Panc1 (cell line): Measurements from ENCODE around the gene C12orf56. TPM values are rescaled to one million over a fixed set of nuclear protein-coding genes. Genes with fewer than 3 reads are reported as not detected.

Experiments used
- ATAC-seq: fragments of 200-7000 bp; cut with Tn5 transposase; 2 replicates; pipeline ENCODE4 v1.9.1; 2020; ENCODE audit warnings: mild to moderate bottlenecking, moderate library complexity
- BruUV-seq: library from RNA; stranded (reverse); fragments of 400-500 nt; replicated peaks from 2 replicates; lab custom pipeline; 2021; lab: Mats Ljungman, UMichigan
- CTCF ChIA-PET: fragments of 300-600 bp; sonication (Branson Sonifier 250); formaldehyde crosslinking; loops from one replicate; lab custom pipeline; 2022; ENCODE audit warnings: antibody characterized with exemption; lab: Charles Lee
- POLR2A ChIA-PET: fragments of 300-600 bp; sonication (Branson Sonifier 250); formaldehyde crosslinking; loops from one replicate; lab custom pipeline; 2022; ENCODE audit warnings: antibody characterized with exemption; lab: Charles Lee
- DNase-seq: peaks from one replicate; pipeline ENCODE4 v3.0.0-alpha.2; 2010; ENCODE audit warnings: low read depth, low spot score
- H3K27ac ChIP-seq: 2 replicates; pipeline ENCODE4 v1.5.1; 2011; ENCODE audit warnings: mild to moderate bottlenecking, low read length, inconsistent platforms
- H3K27me3 ChIP-seq: fragments of 200-500 bp; sonication (Bioruptor generic); 2 replicates; pipeline ENCODE4 v1.6.0; 2014; ENCODE audit warnings: low read length, inconsistent platforms; ENCODE audit not compliant: control insufficient read depth, insufficient read depth
- H3K36me3 ChIP-seq: fragments of 200-500 bp; sonication (Bioruptor generic); 2 replicates; pipeline ENCODE4 v1.5.1; 2014; ENCODE audit warnings: inconsistent platforms, mild to moderate bottlenecking, low read length, moderate library complexity; ENCODE audit not compliant: control insufficient read depth, insufficient read depth
- H3K4me1 ChIP-seq: 2 replicates; pipeline ENCODE4 v1.5.1; 2011; ENCODE audit warnings: inconsistent platforms, mild to moderate bottlenecking, low read length, moderate library complexity; ENCODE audit not compliant: control insufficient read depth, insufficient read depth
- H3K4me3 ChIP-seq, 2 experiments: 2 replicates each; pipeline ENCODE4 v1.5.1; 2011 to 2012; ENCODE audit warnings: low read depth in 2 of 2, low read length in 2 of 2, mild to moderate bottlenecking in 2 of 2, inconsistent platforms in 1 of 2, moderate library complexity in 1 of 2
- H3K9me3 ChIP-seq: fragments of 200-500 bp; sonication (Bioruptor generic); 2 replicates; pipeline ENCODE4 v1.5.1; 2014; ENCODE audit warnings: low read depth, mild to moderate bottlenecking, inconsistent platforms, low read length, moderate library complexity; ENCODE audit not compliant: control insufficient read depth, insufficient read depth
- CTCF ChIP-seq: fragments of 450-650 bp; IDR thresholded peaks from 2 replicates; pipeline ENCODE4 v1.5.1; 2017; ENCODE audit warnings: mild to moderate bottlenecking
- POLR2AphosphoS5 ChIP-seq: IDR thresholded peaks from 2 replicates; pipeline ENCODE4 v1.6.1; 2012; ENCODE audit warnings: mild to moderate bottlenecking, low read depth, low read length, moderate library complexity
- REST ChIP-seq, 2 experiments: IDR thresholded peaks; 2 replicates each; pipeline ENCODE4 v1.6.1; 2011 to 2012; ENCODE audit warnings: low read depth in 2 of 2, control low read depth in 1 of 2, low read length in 1 of 2, mild to moderate bottlenecking in 1 of 2, moderate library complexity in 1 of 2; ENCODE audit not compliant: insufficient read depth in 1 of 2
- SIN3A ChIP-seq: IDR thresholded peaks from 2 replicates; pipeline ENCODE4 v1.6.1; 2012; ENCODE audit warnings: low read depth, mild to moderate bottlenecking, low read length, moderate library complexity, borderline replicate concordance; ENCODE audit not compliant: insufficient read depth
- TCF7L2 ChIP-seq: IDR thresholded peaks from 2 replicates; pipeline ENCODE4 v1.6.1; 2011; ENCODE audit warnings: mild to moderate bottlenecking, low read depth, low read length, inconsistent platforms
- in situ Hi-C: cut with HindIII; loops from 2 replicates; pipeline ENCODE4 v1.10.0; 2016; ENCODE audit warnings: low sequenced_read_pairs, low pct_unique_long_range_greater_than_20kb
- intact Hi-C: fragments of 100-400 bp; cut with micrococcal nuclease; formaldehyde crosslinking; loops from one replicate; pipeline ENCODE4 v1.10.0; 2022; ENCODE audit not compliant: unreplicated experiment
- total RNA-seq: library from RNA; stranded (reverse); gene quantifications from one replicate; pipeline ENCODE4 v1.2.1, GENCODE V29; 2021; ENCODE audit not compliant: unreplicated experiment

C12orf56 gene
- total RNA-seq, 1 experiment from 2014 or later, result 2.8 TPM

GRCh38 chr12:64418209-64418608 is 27.7 kb upstream of the C12orf56 start:
- ATAC-seq (no peak), DNase-seq (no peak)
- Histone ChIP-seq H3K9me3 (no peaks in the 10 kb centered on the region), H3K27me3 (no peaks in the 10 kb centered on the region), H3K4me1 (no peaks in the 10 kb centered on the region), H3K36me3 (peaks cover 74% of the 10 kb centered on the region), H3K27ac (no peak overlapping the region), H3K4me3 (no peak overlapping the region)
- in situ Hi-C loops, result no loop called here
- CTCF ChIA-PET, result no interaction called here
- TF ChIP-seq REST (IDR thresholded peaks at IDR 0.05; ENCODE audit: insufficient read depth in 1 of 2, low read depth in 2 of 2, low read length in 1 of 2), result no peak
- TF ChIP-seq POLR2AphosphoS5, result no peak
- TF ChIP-seq SIN3A, result no peak
- intact Hi-C loops, result no loop called here
- BruUV-seq, result no TSS peak
- POLR2A ChIA-PET, result interaction anchor here (0.6 kb wide), 2 partner anchors 14 to 168 kb away, joined by 12 to 15 read pairs; partner anchors contain the start of gene XPOT

- Histone ChIP-seq H3K27ac (no peak overlapping the region), H3K36me3 (peaks cover 64% of the 10 kb centered on the region), H3K9me3 (no peaks in the 10 kb centered on the region), H3K4me3 (no peak overlapping the region), H3K4me1 (no peaks in the 10 kb centered on the region), H3K27me3 (no peaks in the 10 kb centered on the region)
- in situ Hi-C loops, result no loop called here
- DNase-seq (no peak), ATAC-seq (no peak)
- ChIA-PET POLR2A (no interaction called here), CTCF (no interaction called here)
- BruUV-seq, result no TSS peak
- intact Hi-C loops, result no loop called here
- TF ChIP-seq TCF7L2 (no peak), SIN3A (no peak), POLR2AphosphoS5 (no peak), CTCF (no peak), REST (IDR thresholded peaks at IDR 0.05; ENCODE audit: insufficient read depth in 1 of 2, low read depth in 2 of 2, low read length in 1 of 2) (no peak)
Observed at GRCh38 chr12:64413884-64414283, 23.3 kb upstream of the C12orf56 start.
